ENCODE measurements around the gene CNN2. TPM values are rescaled to one million over a fixed set of nuclear protein-coding genes. Genes with fewer than 3 reads are reported as not detected.

CNN2 gene
- total and polyA plus RNA-seq, 9 of the 15 experiments (the other 6 are each of a cell fraction or from before 2014, with no cell fraction given), result 12.1 to 174 (median 52.7) TPM

- POLR2A ChIA-PET, result interaction anchor here (0.5 to 1.1 kb wide), 2 partner anchors 7 to 36 kb away, joined by 3 to 4 read pairs; no protein-coding TSS in a partner anchor
- Histone ChIP-seq H3K4me1 (replicated peaks in 1 of 2; ENCODE audit: control insufficient read depth in 2 of 2, insufficient read depth in 2 of 2, low read length in 2 of 2) (peaks cover 9 to 55% of the 10 kb centered on the region in 2 experiments), H3K9me1 (ENCODE audit: control insufficient read depth, insufficient read depth, low read length) (no peaks in the 10 kb centered on the region), H3K27ac (ENCODE audit: extremely low read depth, low read depth, low read length) (no peak overlapping the region), H3K79me2 (ENCODE audit: control insufficient read depth, insufficient read depth, low read length) (no peaks in the 10 kb centered on the region), H3K9me3 (replicated peaks; ENCODE audit: control insufficient read depth, insufficient read depth, low read depth, low read length) (no peaks in the 10 kb centered on the region), H3K36me3 (ENCODE audit: control insufficient read depth, insufficient read depth, low read length) (peaks cover 45% of the 10 kb centered on the region), H3K9ac (ENCODE audit: insufficient read depth in 1 of 2, low read depth in 2 of 2, low read length in 2 of 2) (peak overlapping the region in 1 of 2 experiments; percentile 37; a peak in 1 of 4 replicates), H3K27me3 (ENCODE audit: control insufficient read depth in 2 of 2, insufficient read depth in 2 of 2, low read length in 2 of 2) (no peaks in the 10 kb centered on the region), H4K20me1 (replicated peaks; ENCODE audit: control insufficient read depth, insufficient read depth, low read length) (no peaks in the 10 kb centered on the region), H3K4me3 (no peak overlapping the region), H2AFZ (ENCODE audit: low read depth, low read length) (no peak overlapping the region), H3K4me2 (ENCODE audit: insufficient read depth, low read length) (no peak overlapping the region)
- DNase-seq (ENCODE audit: extremely low read depth in 1 of 4, low spot score in 3 of 4) (no peak), ATAC-seq (no peak), FAIRE-seq (no peak)
- TF ChIP-seq POLR2G (IDR thresholded peaks at IDR 0.05; ENCODE audit: low read depth, low read length), result 0 out of 2 replicates have a peak, but pooled peaks have one; percentile 45
- no peak for TF ChIP-seq ZNF592 (IDR thresholded peaks at IDR 0.05)
- TF ChIP-seq AFF1 (IDR thresholded peaks at IDR 0.05; ENCODE audit: low read depth in 1 of 2, partially characterized antibody in 2 of 2), result no peak
- peak; percentile 32; the same call in 1 of the 2 replicates for TF ChIP-seq RBFOX2 (IDR thresholded peaks at IDR 0.05; ENCODE audit: low read depth, low read length)
- 93% methylated on average over 20 of the region's 20 CpGs for WGBS (ENCODE audit: insufficient coverage, low coverage, missing lambda C conversion rate)
- BruUV-seq (replicated peaks), result no TSS peak
- in situ Hi-C loops (cut with MboI), result no loop called here
- intact Hi-C loops (cut with micrococcal nuclease), result no loop called here
- CTCF ChIA-PET (ENCODE audit: low intra/inter-chr PET ratio), result no interaction called here
These were observed 35.6 kb downstream of the CNN2 start for GRCh38 chr19:1061987-1062386.
